ENCODE results near the gene BPIFB3. TPM values are rescaled to one million over a fixed set of nuclear protein-coding genes. Genes with fewer than 3 reads are reported as not detected.

BPIFB3 gene
- total RNA-seq, 1 donor from 2014 or later, result not detected

GRCh38 chr20:33024609-33025317 is 28.9 kb upstream of the BPIFB3 start:
- no peak overlapping the region for H3K4me3 Mint-ChIP-seq
- peaks cover 24% of the 10 kb centered on the region for H3K27me3 ChIP-seq
- H3K27ac Mint-ChIP-seq, result no peak overlapping the region
- peaks cover 9% of the 10 kb centered on the region for H3K27me3 Mint-ChIP-seq (ENCODE audit: insufficient read depth, low read depth)
- no peak overlapping the region for H3K4me2 ChIP-seq
- no peak overlapping the region for H3K9ac ChIP-seq
- H3K4me1 Mint-ChIP-seq, result no peaks in the 10 kb centered on the region
- no peaks in the 10 kb centered on the region for H3K79me2 ChIP-seq (ENCODE audit: low read depth)
- H3K9me3 ChIP-seq (ENCODE audit: low read depth), result no peaks in the 10 kb centered on the region
- no peak overlapping the region for H3K27ac ChIP-seq
- no peaks in the 10 kb centered on the region for H3K36me3 Mint-ChIP-seq
- no peaks in the 10 kb centered on the region for H3K9me3 Mint-ChIP-seq
- no peaks in the 10 kb centered on the region for H3K36me3 ChIP-seq
- DNase-seq (ENCODE audit: low spot score), result no peak
- H4K20me1 ChIP-seq (ENCODE audit: low read depth), result no peaks in the 10 kb centered on the region
- TF ChIP-seq EZH2 (IDR thresholded peaks at IDR 0.05) (no peak), EZH2phosphoT487 (IDR thresholded peaks at IDR 0.05) (no peak)
- TF ChIP-seq, protein P1, sequence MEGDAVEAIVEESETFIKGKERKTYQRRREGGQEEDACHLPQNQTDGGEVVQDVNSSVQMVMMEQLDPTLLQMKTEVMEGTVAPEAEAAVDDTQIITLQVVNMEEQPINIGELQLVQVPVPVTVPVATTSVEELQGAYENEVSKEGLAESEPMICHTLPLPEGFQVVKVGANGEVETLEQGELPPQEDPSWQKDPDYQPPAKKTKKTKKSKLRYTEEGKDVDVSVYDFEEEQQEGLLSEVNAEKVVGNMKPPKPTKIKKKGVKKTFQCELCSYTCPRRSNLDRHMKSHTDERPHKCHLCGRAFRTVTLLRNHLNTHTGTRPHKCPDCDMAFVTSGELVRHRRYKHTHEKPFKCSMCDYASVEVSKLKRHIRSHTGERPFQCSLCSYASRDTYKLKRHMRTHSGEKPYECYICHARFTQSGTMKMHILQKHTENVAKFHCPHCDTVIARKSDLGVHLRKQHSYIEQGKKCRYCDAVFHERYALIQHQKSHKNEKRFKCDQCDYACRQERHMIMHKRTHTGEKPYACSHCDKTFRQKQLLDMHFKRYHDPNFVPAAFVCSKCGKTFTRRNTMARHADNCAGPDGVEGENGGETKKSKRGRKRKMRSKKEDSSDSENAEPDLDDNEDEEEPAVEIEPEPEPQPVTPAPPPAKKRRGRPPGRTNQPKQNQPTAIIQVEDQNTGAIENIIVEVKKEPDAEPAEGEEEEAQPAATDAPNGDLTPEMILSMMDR (IDR thresholded peaks at IDR 0.05), result no peak
- H3K4me3 ChIP-seq, result no peak overlapping the region
- H3K4me1 ChIP-seq, result no peaks in the 10 kb centered on the region
- H2AFZ ChIP-seq (replicated peaks), result no peak overlapping the region
- H3F3A ChIP-seq (ENCODE audit: low read depth), result no peaks in the 10 kb centered on the region

- no peak overlapping the region for H3K4me3 ChIP-seq
- no peaks in the 10 kb centered on the region for H3F3A ChIP-seq (ENCODE audit: low read depth)
- H3K79me2 ChIP-seq (ENCODE audit: low read depth), result no peaks in the 10 kb centered on the region
- H3K4me2 ChIP-seq, result no peak overlapping the region
- H3K27ac Mint-ChIP-seq, result no peak overlapping the region
- no peaks in the 10 kb centered on the region for H3K36me3 Mint-ChIP-seq
- H3K9me3 ChIP-seq (ENCODE audit: low read depth), result no peaks in the 10 kb centered on the region
- no peak for DNase-seq (ENCODE audit: low spot score)
- no peaks in the 10 kb centered on the region for H3K36me3 ChIP-seq
- TF ChIP-seq EZH2 (IDR thresholded peaks at IDR 0.05) (no peak), EZH2phosphoT487 (IDR thresholded peaks at IDR 0.05) (no peak)
- TF ChIP-seq, protein P1 (IDR thresholded peaks at IDR 0.05), result no peak
- peaks cover 8% of the 10 kb centered on the region for H3K27me3 Mint-ChIP-seq (ENCODE audit: insufficient read depth, low read depth)
- no peak overlapping the region for H3K9ac ChIP-seq
- no peak overlapping the region for H2AFZ ChIP-seq (replicated peaks)
- no peaks in the 10 kb centered on the region for H3K4me1 ChIP-seq
- H3K4me1 Mint-ChIP-seq, result no peaks in the 10 kb centered on the region
- no peaks in the 10 kb centered on the region for H3K9me3 Mint-ChIP-seq
- H3K27me3 ChIP-seq, result peaks cover 24% of the 10 kb centered on the region
- no peak overlapping the region for H3K4me3 Mint-ChIP-seq
- H3K27ac ChIP-seq, result no peak overlapping the region
- H4K20me1 ChIP-seq (ENCODE audit: low read depth), result no peaks in the 10 kb centered on the region
These were observed 28.3 kb upstream of the BPIFB3 start for GRCh38 chr20:33025318-33025876.

DNA sequence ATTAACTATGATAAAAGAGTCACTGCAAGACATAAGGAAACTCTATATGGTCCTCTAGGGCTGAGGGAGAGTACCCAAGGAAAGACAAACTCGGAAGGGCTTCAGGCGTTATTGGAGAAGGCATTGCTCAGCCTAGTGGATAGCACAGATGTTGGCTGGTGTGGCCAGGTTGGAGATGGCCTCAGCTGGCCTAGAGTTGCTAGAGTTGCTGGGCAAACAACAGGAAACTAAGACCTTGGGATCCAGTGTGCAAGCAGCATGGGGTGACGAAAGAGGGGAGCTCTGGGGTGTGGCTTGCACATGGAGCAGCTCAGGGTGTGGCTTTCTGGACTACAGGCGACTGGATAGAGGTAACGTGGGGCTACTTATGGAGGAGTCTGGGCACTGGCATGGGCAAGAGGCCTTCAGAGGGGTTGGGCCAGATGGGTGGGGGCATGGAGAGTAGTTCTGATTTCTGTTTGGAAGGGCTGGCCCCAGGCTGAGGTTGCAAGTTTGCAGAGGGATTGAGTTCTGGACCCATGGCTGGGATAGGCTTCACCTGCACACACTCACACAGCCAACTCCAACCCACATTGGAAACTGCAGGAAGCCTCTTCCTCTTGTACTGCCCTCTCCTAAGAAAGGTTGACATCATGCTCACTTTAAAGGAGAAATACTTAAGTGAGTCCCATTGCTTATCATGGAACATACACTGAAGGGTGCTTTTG is 27.5 kb upstream of the BPIFB3 start:
- H3K36me3 Mint-ChIP-seq, result no peaks in the 10 kb centered on the region

More for the DNA sequence above, 27.5 kb upstream of the BPIFB3 start:
- Histone ChIP-seq H3K9me3 (ENCODE audit: low read depth) (no peaks in the 10 kb centered on the region), H3K9ac (no peak overlapping the region), H3K27me3 (peaks cover 24% of the 10 kb centered on the region), H3K4me2 (no peak overlapping the region), H3K4me3 (no peak overlapping the region), H3K27ac (no peak overlapping the region), H3K4me1 (no peaks in the 10 kb centered on the region), H4K20me1 (ENCODE audit: low read depth) (no peaks in the 10 kb centered on the region), H3K36me3 (no peaks in the 10 kb centered on the region), H3F3A (ENCODE audit: low read depth) (no peaks in the 10 kb centered on the region), H2AFZ (replicated peaks) (no peak overlapping the region), H3K79me2 (ENCODE audit: low read depth) (no peaks in the 10 kb centered on the region)
- Mint-ChIP-seq H3K4me1 (no peaks in the 10 kb centered on the region), H3K27me3 (ENCODE audit: insufficient read depth, low read depth) (peaks cover 7% of the 10 kb centered on the region), H3K4me3 (no peak overlapping the region), H3K27ac (no peak overlapping the region), H3K9me3 (no peaks in the 10 kb centered on the region)
- no peak for TF ChIP-seq EZH2 (IDR thresholded peaks at IDR 0.05)
- no peak for DNase-seq (ENCODE audit: low spot score)

All from neural progenitor cell (in vitro differentiated cells).